GM18505 (cell line): Measurements from ENCODE around the gene CHSY1.
"Not testable (repeated sequence)": the region's sequence is repeated elsewhere in the genome, so short reads cannot be mapped to it uniquely, and the experiment has no call there.

Experiments used
- ATAC-seq: cut with Tn5 transposase; IDR thresholded peaks from one replicate; pipeline ENCODE4 v1.9.1; 2021; ENCODE audit not compliant: unreplicated experiment
- POLR2A ChIP-seq: IDR thresholded peaks from 4 replicates; pipeline ENCODE4 v1.6.1; 2011; ENCODE audit warnings: borderline replicate concordance; ENCODE audit not compliant: insufficient read depth, insufficient read length; ENCODE audit errors: extremely low read depth

The CHSY1 gene

GRCh38 chr15:101132390-101133180 is 119.3 kb downstream of the CHSY1 start:
- no peak for ATAC-seq
- no peak for TF ChIP-seq POLR2A

- ATAC-seq = no peak
- TF ChIP-seq POLR2A = no peak
These were observed 120.1 kb downstream of the CHSY1 start for GRCh38 chr15:101131489-101132389.

DNA sequence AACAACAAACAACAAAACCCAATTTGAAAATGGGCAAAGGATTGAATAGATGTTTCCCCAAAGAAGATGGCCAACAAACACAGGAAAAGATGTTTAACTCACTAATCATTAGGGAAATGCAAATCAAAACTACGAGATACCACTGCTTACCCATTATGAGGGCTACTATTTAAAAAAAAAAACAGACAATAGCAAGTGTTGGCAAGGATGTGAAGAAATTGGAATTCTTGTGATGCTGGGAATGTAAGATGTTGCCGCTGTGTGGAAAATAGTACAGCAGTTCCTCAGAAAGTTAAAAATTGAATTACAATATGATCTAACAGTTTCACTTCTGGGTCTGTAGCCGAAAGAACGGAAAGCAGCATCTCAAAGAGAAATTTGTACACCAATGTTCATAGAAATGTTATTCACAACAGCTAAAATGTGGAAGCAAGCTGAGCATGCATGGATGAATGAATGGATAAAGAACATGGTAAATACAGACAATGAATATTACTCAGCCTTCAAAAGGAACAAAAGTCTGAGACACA is 121.9 kb downstream of the CHSY1 start:
- ATAC-seq = no peak
- TF ChIP-seq POLR2A = no peak

- ATAC-seq = no peak
- no peak for TF ChIP-seq POLR2A
These were observed 123.4 kb downstream of the CHSY1 start for GRCh38 chr15:101128221-101129015.

DNA sequence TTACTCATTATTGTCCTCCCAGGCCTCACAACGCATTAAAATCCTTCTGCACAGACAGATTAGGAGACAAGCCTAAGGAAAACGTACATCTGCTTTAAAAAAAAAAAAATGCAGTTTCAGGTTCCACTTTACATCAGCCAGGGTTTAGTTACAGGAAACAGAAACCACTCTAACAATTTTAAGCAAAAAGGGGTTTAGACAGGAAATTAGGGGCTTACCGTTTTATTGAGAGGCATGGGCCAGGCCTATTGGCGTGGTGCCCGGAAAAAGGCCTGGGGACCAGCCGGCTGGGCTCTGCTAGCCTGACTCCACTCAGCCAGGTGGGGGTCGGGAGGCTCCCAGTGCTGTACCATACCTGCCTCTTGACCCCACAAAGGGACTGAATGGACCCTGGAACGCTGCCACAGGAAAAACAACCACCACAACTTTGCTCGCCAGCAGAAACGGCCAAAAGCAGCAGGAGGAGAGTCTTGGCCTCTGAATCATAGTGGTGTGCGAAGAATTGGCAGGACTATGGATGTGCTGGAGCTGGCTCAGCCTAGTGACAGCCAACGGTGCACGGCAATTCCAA is 124.3 kb downstream of the CHSY1 start:
- peak; percentile 80 for ATAC-seq
- no peak for TF ChIP-seq POLR2A

GRCh38 chr15:101126618-101127505 is 125.0 kb downstream of the CHSY1 start:
- ATAC-seq = peak; percentile 42
- no peak for TF ChIP-seq POLR2A

DNA sequence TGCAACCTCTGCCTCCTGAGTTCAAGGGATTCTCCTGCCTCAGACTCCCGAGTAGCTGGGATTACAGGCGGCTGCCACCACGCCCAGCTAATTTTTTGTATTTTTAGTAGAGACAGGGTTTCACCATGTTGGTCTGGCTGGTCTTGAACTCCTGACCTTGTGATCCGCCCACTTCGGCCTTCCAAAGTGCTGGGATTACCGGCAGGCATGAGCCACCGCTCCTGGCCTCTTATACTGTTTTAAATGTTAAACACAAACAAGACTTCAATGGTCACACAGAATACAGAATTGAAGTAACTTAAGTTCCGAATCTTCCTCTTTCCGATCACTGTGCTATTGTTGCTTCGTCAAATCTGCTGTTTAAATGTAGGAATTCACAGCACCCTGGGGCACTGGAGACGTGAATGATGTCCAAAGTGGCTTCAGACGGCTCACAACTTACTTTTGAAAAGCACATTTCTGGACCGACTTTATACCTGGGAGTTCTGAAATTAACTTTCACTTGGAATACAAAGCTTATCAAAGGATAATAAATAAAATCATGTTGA is 125.9 kb downstream of the CHSY1 start:
- ATAC-seq = not testable (repeated sequence)
